GM12878 (cell line): Measurements from ENCODE around the gene NFE2. TPM values are rescaled to one million over a fixed set of nuclear protein-coding genes. Genes with fewer than 3 reads are reported as not detected.

Source experiments
- ATAC-seq: fragments of 200-7000 bp; cut with Tn5 transposase; 3 replicates; pipeline ENCODE4 v1.9.1; 2020; ENCODE audit warnings: mild to moderate bottlenecking, moderate library complexity
- BruUV-seq: library from RNA; stranded (reverse); fragments of 400-500 nt; replicated peaks from 2 replicates; lab custom pipeline; 2021; lab: Mats Ljungman, UMichigan
- CTCF ChIA-PET: fragments of 300-600 bp; sonication (Branson Sonifier 250); formaldehyde crosslinking; extraction: SDS; loops from one replicate; lab custom pipeline; 2021; ENCODE audit warnings: inconsistent platforms; lab: Yijun Ruan, JAX
- POLR2A ChIA-PET: fragments of 350-600 bp; formaldehyde crosslinking; extraction: SDS; loops from one replicate; lab custom pipeline; 2021; ENCODE audit warnings: inconsistent platforms; lab: Charles Lee
- RAD21 ChIA-PET: fragments of 300-600 bp; sonication (Branson Sonifier 250); formaldehyde crosslinking; loops from one replicate; lab custom pipeline; 2023; ENCODE audit warnings: antibody characterized with exemption; ENCODE audit not compliant: unreplicated experiment; lab: Charles Lee
- SMC1A ChIA-PET: fragments of 300-600 bp; sonication (Branson Sonifier 250); formaldehyde crosslinking; loops from one replicate; lab custom pipeline; 2023; ENCODE audit not compliant: unreplicated experiment, uncharacterized antibody; lab: Charles Lee
- DNase-seq: peaks from one replicate; pipeline ENCODE4 v3.0.0-alpha.2; 2011; ENCODE audit warnings: low read depth, low spot score
- FAIRE-seq: peaks from 3 replicates; lab custom pipeline; 2011; peaks lifted over from hg19 to GRCh38; lab: Jason Lieb, UNC
- H2AFZ ChIP-seq: 2 replicates; pipeline ENCODE4 v1.6.0; 2011; ENCODE audit warnings: low read depth, low read length, control low read depth; ENCODE audit not compliant: control insufficient read depth
- H3K27ac ChIP-seq: 2 replicates; pipeline ENCODE4 v1.5.1; 2011; ENCODE audit warnings: control low read depth; ENCODE audit not compliant: control insufficient read depth, insufficient read depth
- H3K27me3 ChIP-seq, 2 experiments: replicated peaks in 1 of 2; 2 replicates each; pipeline versions ENCODE4 v1.6.0 to v1.6.1; 2011; ENCODE audit warnings: low read length in 1 of 2; ENCODE audit not compliant: control insufficient read depth in 2 of 2, insufficient read depth in 2 of 2
- H3K36me3 ChIP-seq, 2 experiments: 2 replicates each; pipeline ENCODE4 v1.5.1; 2011; ENCODE audit warnings: low read length in 1 of 2; ENCODE audit not compliant: control insufficient read depth in 2 of 2, insufficient read depth in 2 of 2
- H3K4me1 ChIP-seq: 2 replicates; pipeline ENCODE4 v1.6.1; 2011; ENCODE audit warnings: mild to moderate bottlenecking, low read length, moderate library complexity, mixed read lengths; ENCODE audit not compliant: control insufficient read depth, insufficient read depth
- H3K4me2 ChIP-seq: 2 replicates; pipeline ENCODE4 v1.6.0; 2011; ENCODE audit warnings: control low read depth; ENCODE audit not compliant: control insufficient read depth, insufficient read depth
- H3K4me3 ChIP-seq: fragments of 200-600 bp; sonication (generic); 2 replicates; pipeline ENCODE4 v1.5.1; 2016
- H3K79me2 ChIP-seq: 2 replicates; pipeline ENCODE4 v1.6.0; 2011; ENCODE audit warnings: low read length; ENCODE audit not compliant: control insufficient read depth, insufficient read depth
- H3K9ac ChIP-seq: 2 replicates; pipeline ENCODE4 v1.8.0; 2011; ENCODE audit warnings: low read length, control low read depth, mixed read lengths; ENCODE audit not compliant: control insufficient read depth, insufficient read depth
- H3K9me3 ChIP-seq: replicated peaks from 3 replicates; pipeline ENCODE4 v1.5.1; 2011; ENCODE audit warnings: mild to moderate bottlenecking, low read length; ENCODE audit not compliant: control insufficient read depth, insufficient read depth
- H4K20me1 ChIP-seq: 2 replicates; pipeline ENCODE4 v1.6.0; 2011; ENCODE audit not compliant: control insufficient read depth, insufficient read depth
- BMI1 ChIP-seq: fragments of 450-650 bp; IDR thresholded peaks from 2 replicates; pipeline ENCODE4 v1.6.1; 2016; ENCODE audit warnings: mild to moderate bottlenecking, moderate library complexity, borderline replicate concordance
- CBX3 ChIP-seq: fragments of 200-600 bp; sonication (generic); IDR thresholded peaks from 2 replicates; pipeline ENCODE4 v1.6.1; 2016; ENCODE audit warnings: low read depth, borderline replicate concordance
- HDAC6 ChIP-seq: fragments of 200-600 bp; sonication (generic); IDR thresholded peaks from one replicate; pipeline ENCODE4 v1.8.0; 2017; ENCODE audit warnings: antibody characterized with exemption; ENCODE audit not compliant: unreplicated experiment
- RELB ChIP-seq: fragments of 450-650 bp; IDR thresholded peaks from 2 replicates; pipeline ENCODE4 v1.6.1; 2017; ENCODE audit warnings: low read depth, mild to moderate bottlenecking, moderate library complexity
- RUNX3 ChIP-seq: IDR thresholded peaks from 2 replicates; pipeline ENCODE4 v1.6.1; 2012; ENCODE audit warnings: low read length, inconsistent platforms
- SIN3A ChIP-seq: IDR thresholded peaks from 2 replicates; pipeline ENCODE4 v1.6.1; 2012; ENCODE audit warnings: low read depth, low read length, improper control_type of control experiment
- SKIL ChIP-seq: fragments of 450-650 bp; IDR thresholded peaks from 2 replicates; pipeline ENCODE4 v1.6.1; 2017; ENCODE audit warnings: mild to moderate bottlenecking, low read depth, inconsistent platforms; ENCODE audit not compliant: poor library complexity, severe bottlenecking
- SMAD5 ChIP-seq: IDR thresholded peaks from 2 replicates; pipeline ENCODE4 v1.6.1; 2016; ENCODE audit warnings: antibody characterized with exemption, low read depth
- SMC3 ChIP-seq: IDR thresholded peaks from 2 replicates; pipeline ENCODE4 v1.6.1; 2011; ENCODE audit warnings: low read length, improper control_type of control experiment, borderline replicate concordance
- ZBTB40 ChIP-seq: fragments of 450-650 bp; IDR thresholded peaks from 2 replicates; pipeline ENCODE4 v1.6.1; 2016; ENCODE audit warnings: mild to moderate bottlenecking, moderate library complexity, borderline replicate concordance
- ZNF274 ChIP-seq: IDR thresholded peaks from one replicate; pipeline ENCODE4 v1.8.0; 2011; ENCODE audit not compliant: insufficient read length, insufficient read depth
- WGBS: methylation state at CpG from one replicate; pipeline ENCODE4 v1.1.6; 2016; ENCODE audit warnings: low lambda C conversion rate; ENCODE audit not compliant: insufficient replicate concordance, insufficient coverage; ENCODE audit errors: missing lambda C conversion rate; 5-methylcytosine and 5-hydroxymethylcytosine counted together
- in situ Hi-C: fragments of 300-500 bp; cut with MboI; formaldehyde crosslinking; loops from 9 replicates; pipeline ENCODE4 v1.14.3; 2018; ENCODE audit warnings: mixed read lengths
- intact Hi-C: fragments of 100-400 bp; cut with micrococcal nuclease; formaldehyde crosslinking; loops from one replicate; pipeline ENCODE4 v1.14.2; 2022; ENCODE audit not compliant: unreplicated experiment
- polyA plus RNA-seq, 11 experiments: library from polyadenylated mRNA; depleted of rRNA in 4 of 11; unstranded in 6 of 11; stranded (reverse) in 5 of 11; fragments of >200 nt; fragmentation: Nextera tagmentation in 4 of 11; fragmentation: Illumina TruSeq in 1 of 11; extraction: Ambion mirVana in 4 of 11; extraction: Trizol in 1 of 11; gene quantifications; 1 replicate in 1 of 11; 2 replicates in 10 of 11; pipeline versions ENCODE4 v1.2.1 to v1.2.3, GENCODE V29; 2011 to 2016; ENCODE audit warnings: inconsistent platforms in 2 of 11, missing spikeins in 2 of 11, low read depth in 1 of 11
- total RNA-seq, 4 experiments: library from RNA; depleted of rRNA in 3 of 4; stranded (reverse); fragments of >200 nt in 3 of 4; fragmentation: Illumina TruSeq in 1 of 4; extraction: Trizol in 1 of 4; gene quantifications; 2 replicates each; pipeline versions ENCODE4 v1.2.1 to v1.2.3, GENCODE V29; 2013 to 2021

The NFE2 gene
- total and polyA plus RNA-seq, 10 of the 15 experiments (the other 5 are each of a cell fraction or from before 2014, with no cell fraction given): 0.06 to 0.28 TPM; not detected in 8

GRCh38 chr12:54311051-54311450 lies 10.2 kb upstream of the NFE2 start (continued):
- no peak for TF ChIP-seq ZBTB40
- no peak for TF ChIP-seq CBX3

GRCh38 chr12:54306925-54307741 lies 6.3 kb upstream of the NFE2 start:
- Histone ChIP-seq H3K27ac (no peak overlapping the region), H3K9ac (no peak overlapping the region), H4K20me1 (no peaks in the 10 kb centered on the region), H3K36me3 (no peaks in the 10 kb centered on the region), H3K79me2 (no peaks in the 10 kb centered on the region), H3K4me1 (no peaks in the 10 kb centered on the region), H3K4me3 (no peak overlapping the region), H3K4me2 (no peak overlapping the region), H3K27me3 (peaks cover 2 to 11% of the 10 kb centered on the region in 2 experiments; a peak in 3 of 4 replicates), H2AFZ (no peak overlapping the region), H3K9me3 (no peaks in the 10 kb centered on the region)
- SMC1A ChIA-PET: interaction anchor here (1.0 to 1.3 kb wide), 4 partner anchors 11 to 274 kb away, joined by 3 to 5 read pairs (median 4); partner anchors contain the start of gene HOXC5
- WGBS: 30% methylated on average over 8 of the region's 8 CpGs
- in situ Hi-C loops: no loop called here
- no peak for ATAC-seq
- POLR2A ChIA-PET: interaction anchor here (0.7 to 1.2 kb wide), 2 partner anchors 11 to 22 kb away, joined by 3 to 6 read pairs; no protein-coding TSS in a partner anchor
- no TSS peak for BruUV-seq
- RAD21 ChIA-PET: interaction anchor here (0.5 to 1.2 kb wide), 3 partner anchors 55 to 108 kb away, joined by 3 read pairs; no protein-coding TSS in a partner anchor
- CTCF ChIA-PET: interaction anchor here (0.7 to 2.7 kb wide), 8 partner anchors 13 to 92 kb away, joined by 3 to 11 read pairs (median 4); partner anchors contain the start of gene COPZ1
- FAIRE-seq: no peak
- intact Hi-C loops: no loop called here
- no peak for DNase-seq
- no peak for TF ChIP-seq SMAD5
- TF ChIP-seq BMI1: no peak
- TF ChIP-seq HDAC6: no peak
- TF ChIP-seq RUNX3: no peak
- TF ChIP-seq ZNF274: no peak
- no peak for TF ChIP-seq SMC3
- TF ChIP-seq SKIL: no peak
- TF ChIP-seq SIN3A: no peak
- no peak for TF ChIP-seq RELB
